Epithelial cell of esophagus (primary cell): ENCODE measurements around the gene SASH3.
A peak's percentile ranks its signal among the peaks of the same experiment; 100 is the strongest.

Experiments
- DNase-seq: peaks from one replicate; pipeline ENCODE4 v3.0.0; 2010; ENCODE audit warnings: low read depth
- H3K4me3 ChIP-seq: 2 replicates; pipeline ENCODE4 v1.5.1; 2011; ENCODE audit warnings: mild to moderate bottlenecking, low read length, control low read depth
- CTCF ChIP-seq: IDR thresholded peaks from 2 replicates; pipeline ENCODE4 v1.5.1; 2011; ENCODE audit warnings: low read depth, mild to moderate bottlenecking, low read length, control low read depth, inconsistent platforms; ENCODE audit not compliant: insufficient read depth; ENCODE audit errors: missing control alignments

SASH3 gene

GRCh38 chrX:129779747-129780146 lies at the start of gene SASH3:
Gene SASH3 (plus strand): TSS chrX:129779949. CDS start chrX:129780098, 149 bp downstream.
- no peak within 1 kb of the TSS for H3K4me3 ChIP-seq
- TF ChIP-seq CTCF, result no peak
- no peak for DNase-seq

GRCh38 chrX:129731228-129731627 lies 48.5 kb upstream of the SASH3 start:
- H3K4me3 ChIP-seq, result no peak overlapping the region
- DNase-seq, result no peak
- no peak for TF ChIP-seq CTCF

- H3K4me3 ChIP-seq, result no peak overlapping the region
- TF ChIP-seq CTCF, result no peak
- no peak for DNase-seq
These were observed 46.9 kb upstream of the SASH3 start for GRCh38 chrX:129732857-129733256.

DNA sequence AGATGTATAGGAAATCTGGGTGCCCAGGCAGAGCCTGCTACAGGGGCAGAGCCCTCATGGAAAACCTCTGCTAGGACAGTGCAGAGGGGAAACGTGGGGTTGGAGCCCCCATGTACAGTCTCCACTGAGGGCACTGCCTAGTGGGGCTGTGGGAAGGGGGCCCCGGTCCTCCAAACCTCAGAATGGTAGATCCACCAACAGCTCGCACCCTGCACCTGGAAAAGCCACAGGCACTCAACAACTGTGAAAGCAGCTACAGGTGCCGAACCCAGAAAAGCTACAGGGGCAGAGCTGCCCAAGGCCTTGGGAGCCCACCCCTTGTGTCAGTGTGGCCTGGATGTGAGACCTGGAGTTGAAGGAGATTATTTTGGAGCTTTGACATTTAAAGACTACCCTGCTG lies 46.4 kb upstream of the SASH3 start:
- DNase-seq, result no peak
- H3K4me3 ChIP-seq, result no peak overlapping the region
- TF ChIP-seq CTCF, result no peak

- no peak overlapping the region for H3K4me3 ChIP-seq
- DNase-seq, result no peak
- TF ChIP-seq CTCF, result no peak
These were observed 43.3 kb upstream of the SASH3 start for GRCh38 chrX:129736491-129736890.

- no peak for TF ChIP-seq CTCF
- no peak overlapping the region for H3K4me3 ChIP-seq
- peak; percentile 79 for DNase-seq
These were observed 41.8 kb upstream of the SASH3 start for GRCh38 chrX:129737916-129738315.

DNA sequence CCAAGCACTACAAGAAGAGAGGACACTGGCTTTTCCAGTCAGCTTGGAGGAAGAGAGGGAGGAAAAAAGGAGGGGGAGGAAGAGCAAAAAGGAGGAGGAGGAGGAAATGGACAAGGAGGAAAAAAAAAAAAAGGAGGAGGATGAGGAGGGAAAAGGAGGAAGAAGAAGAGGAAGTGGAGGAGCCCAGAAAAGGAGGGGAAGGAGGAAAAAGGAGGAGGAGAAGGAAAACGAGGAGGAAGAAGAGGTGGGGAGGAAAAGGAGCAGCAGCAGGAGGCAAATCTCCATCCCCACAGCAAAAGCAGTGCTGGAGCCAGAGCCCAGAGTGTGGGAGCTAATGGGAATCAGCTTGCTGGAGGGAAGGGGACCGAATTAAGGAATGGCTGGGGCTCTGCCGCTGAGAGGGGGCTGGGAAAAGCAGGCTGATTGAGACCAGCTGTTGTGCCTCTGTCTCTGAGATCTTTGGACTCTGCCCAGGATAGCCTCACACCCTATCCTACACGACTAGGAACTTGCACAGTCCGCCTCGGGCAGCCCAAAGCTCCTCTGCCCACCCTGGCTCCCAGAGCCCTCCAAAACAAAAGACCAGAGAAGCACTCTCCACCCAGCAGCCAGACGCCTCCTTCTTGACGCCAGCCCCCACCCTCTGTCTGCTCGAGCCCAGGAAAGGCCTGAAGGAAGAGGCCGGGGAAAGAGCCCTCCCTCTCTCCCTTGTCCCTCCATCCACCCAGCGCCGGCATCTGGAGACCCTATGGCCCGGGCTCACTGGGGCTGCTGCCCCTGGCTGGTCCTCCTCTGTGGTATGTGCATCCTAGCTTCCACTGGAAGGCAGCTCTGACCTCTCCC lies 41.1 kb upstream of the SASH3 start, which contains the start of gene XPNPEP2:
Gene XPNPEP2, plus strand, starts transcription at position 514 of the 843 bp plus-strand sequence. Its CDS starts 235 bp downstream, at position 749.
- H3K4me3 ChIP-seq, result no peak within 1 kb of the TSS
- TF ChIP-seq CTCF, result no peak
- no peak for DNase-seq
